ENCODE results near the gene NME5.

GRCh38 chr5:138186002-138186447, 46.8 kb upstream of the NME5 start:
- TF ChIP-seq CTCF (IDR thresholded peaks at IDR 0.05) (no peak), POLR2AphosphoS5 (IDR thresholded peaks at IDR 0.05) (no peak), POLR2A (IDR thresholded peaks at IDR 0.05) (no peak)

All from prostate gland (tissue), 2 donors.